A549 (cell line): Measurements from ENCODE around the gene ITGA11. TPM values are rescaled to one million over a fixed set of nuclear protein-coding genes. Genes with fewer than 3 reads are reported as not detected.

Experiments
- ATAC-seq, 2 experiments: fragments of 200-7000 bp in 1 of 2; fragments of >200 bp in 1 of 2; cut with Nextera tagmentation in 1 of 2; cut with Tn5 transposase in 1 of 2; 3 replicates each; pipeline versions ENCODE4 v1.8.0 to v1.9.1; 2018 to 2020; ENCODE audit warnings: mild to moderate bottlenecking in 1 of 2, moderate library complexity in 1 of 2
- CTCF ChIA-PET: fragments of 300-600 bp; sonication (Branson Sonifier 250); formaldehyde crosslinking; extraction: SDS; loops from one replicate; lab custom pipeline; 2021; ENCODE audit warnings: antibody characterized with exemption, inconsistent platforms; lab: Yijun Ruan, JAX
- POLR2A ChIA-PET: fragments of 350-600 bp; formaldehyde crosslinking; extraction: SDS; loops from one replicate; lab custom pipeline; 2021; ENCODE audit warnings: antibody characterized with exemption, inconsistent platforms; lab: Yijun Ruan, JAX
- DNase-seq, 2 experiments: peaks; one replicate each; pipeline versions ENCODE4 v3.0.0 to v3.0.0-alpha.2; 2011 to 2016; ENCODE audit warnings: low read depth in 1 of 2, low spot score in 1 of 2
- FAIRE-seq: peaks from 2 replicates; lab custom pipeline; 2011; peaks lifted over from hg19 to GRCh38; lab: Jason Lieb, UNC
- H3K27ac ChIP-seq, 2 experiments: fragments of >200 bp; sonication (Bioruptor Twin); formaldehyde crosslinking; 3 replicates each; pipeline ENCODE4 v1.5.1; 2016 to 2017
- H3K4me1 ChIP-seq: fragments of >200 bp; sonication (Bioruptor Twin); formaldehyde crosslinking; 3 replicates; pipeline ENCODE4 v1.6.1; 2016
- H3K4me2 ChIP-seq: fragments of >200 bp; sonication (Bioruptor Twin); formaldehyde crosslinking; 3 replicates; pipeline ENCODE4 v1.6.1; 2016
- H3K4me3 ChIP-seq: fragments of >200 bp; sonication (Bioruptor Twin); formaldehyde crosslinking; 3 replicates; pipeline ENCODE4 v1.5.1; 2016
- H3K9me3 ChIP-seq: fragments of >200 bp; sonication (Bioruptor Twin); formaldehyde crosslinking; 3 replicates; pipeline ENCODE4 v1.6.1; 2016
- CTCF ChIP-seq: fragments of >200 bp; sonication (Bioruptor Twin); formaldehyde crosslinking; IDR thresholded peaks from 3 replicates; pipeline ENCODE4 v1.5.1; 2016
- E2F6 ChIP-seq: IDR thresholded peaks from 2 replicates; pipeline ENCODE4 v1.6.1; 2012; ENCODE audit warnings: low read depth, borderline replicate concordance
- EHF ChIP-seq: fragments of 250-450 bp; sonication (Bioruptor Pico); IDR thresholded peaks from 2 replicates; pipeline ENCODE4 v1.5.0; 2020; ENCODE audit warnings: mild to moderate bottlenecking
- EHMT2 ChIP-seq: fragments of 200-600 bp; sonication (generic); IDR thresholded peaks from 2 replicates; pipeline ENCODE4 v1.6.1; 2016; ENCODE audit warnings: antibody characterized with exemption, low read depth, mild to moderate bottlenecking, moderate library complexity
- FOSL2 ChIP-seq, 2 experiments: fragments of 450-650 bp in 1 of 2; fragments of >200 bp in 1 of 2; sonication (Bioruptor Twin) in 1 of 2; formaldehyde crosslinking; IDR thresholded peaks; 2 replicates each; pipeline versions ENCODE4 v1.5.0 to v1.6.1; 2016 to 2020; ENCODE audit warnings: mild to moderate bottlenecking in 1 of 2, moderate library complexity in 1 of 2
- GATA3 ChIP-seq: IDR thresholded peaks from 2 replicates; pipeline ENCODE4 v1.6.1; 2012; ENCODE audit warnings: borderline replicate concordance
- HEYL ChIP-seq: fragments of 250-450 bp; sonication (Bioruptor Pico); IDR thresholded peaks from 2 replicates; pipeline ENCODE4 v1.8.0; 2021; ENCODE audit warnings: mild to moderate bottlenecking, moderate library complexity
- MAFK ChIP-seq: fragments of 450-650 bp; IDR thresholded peaks from 2 replicates; pipeline ENCODE4 v1.6.1; 2014; ENCODE audit not compliant: partially characterized antibody
- NFE2L2 ChIP-seq: fragments of 150-350 bp; conservative IDR thresholded peaks from 2 replicates; pipeline ENCODE4 v1.6.1; 2014; ENCODE audit warnings: low read length
- POLR2AphosphoS2 ChIP-seq: conservative IDR thresholded peaks from 2 replicates; pipeline ENCODE4 v1.6.1; 2012; ENCODE audit warnings: low read length, improper control_type of control experiment, inconsistent platforms
- RAD21 ChIP-seq, 2 experiments: fragments of >200 bp in 1 of 2; sonication (Bioruptor Twin) in 1 of 2; formaldehyde crosslinking in 1 of 2; IDR thresholded peaks in 1 of 2; conservative IDR thresholded peaks in 1 of 2; 2 replicates in 1 of 2; 3 replicates in 1 of 2; pipeline ENCODE4 v1.6.1; 2012 to 2018; ENCODE audit warnings: inconsistent platforms in 1 of 2
- RNF2 ChIP-seq: fragments of 200-600 bp; sonication (generic); IDR thresholded peaks from 2 replicates; pipeline ENCODE4 v1.6.1; 2016; ENCODE audit warnings: low read depth, mild to moderate bottlenecking, antibody characterized with exemption, moderate library complexity, borderline replicate concordance
- SMC3 ChIP-seq: fragments of >200 bp; sonication (Bioruptor Twin); formaldehyde crosslinking; IDR thresholded peaks from 3 replicates; pipeline ENCODE4 v1.6.1; 2018; ENCODE audit warnings: inconsistent platforms
- TFCP2L1 ChIP-seq: fragments of 250-450 bp; sonication (Bioruptor Pico); IDR thresholded peaks from 2 replicates; pipeline ENCODE4 v1.5.0; 2021; ENCODE audit warnings: mild to moderate bottlenecking
- WGBS: methylation state at CpG from one replicate; pipeline ENCODE4 v1.1.6; 2017; ENCODE audit errors: missing lambda C conversion rate; 5-methylcytosine and 5-hydroxymethylcytosine counted together
- polyA plus RNA-seq, 4 experiments: library from polyadenylated mRNA; depleted of rRNA in 3 of 4; stranded (reverse); fragments of >200 nt; fragmentation: RNase III in 1 of 4; extraction: RNeasy Plus Mini Kit Qiagen cat#74134 plus additional on column Dnase treatment in 1 of 4; gene quantifications; 2 replicates in 3 of 4; 3 replicates in 1 of 4; pipeline ENCODE4 v1.2.3, GENCODE V29; 2011 to 2017

The ITGA11 gene
- polyA plus RNA-seq, 2 of the 4 experiments (the other 2 are of a cell fraction), result 8.3 to 17.2 TPM

- Histone ChIP-seq H3K4me2 (peak overlapping the region; percentile 58), H3K4me1 (peaks cover 33% of the 10 kb centered on the region), H3K9me3 (0 out of 3 replicates have a peak, but pooled peaks cover 3% of the 10 kb centered on the region), H3K4me3 (no peak overlapping the region), H3K27ac (peak overlapping the region; percentile 78 to 81)
- 89% methylated on average over 12 of the region's 12 CpGs for WGBS
- ATAC-seq (peak in 1 of 2 experiments; percentile 51; a peak in 3 of 6 replicates), FAIRE-seq (peak; percentile 91), DNase-seq (peak; percentile 68 to 78)
- CTCF ChIA-PET, result interaction anchor here (0.5 to 3.8 kb wide), 22 partner anchors 9 to 542 kb away, joined by 3 to 20 read pairs (median 3); no protein-coding TSS in a partner anchor
- POLR2A ChIA-PET, result interaction anchor here (1.4 kb wide), 1 partner anchor 106 kb away, joined by 4 read pairs; the partner anchor contains the start of gene FEM1B
- no peak for TF ChIP-seq HEYL (CRISPR knock-in tag)
- 0 out of 2 replicates have a peak, but pooled peaks have one; percentile 27 for TF ChIP-seq E2F6
- peak; percentile 63 for TF ChIP-seq MAFK
- TF ChIP-seq RNF2, result no peak
- peak; percentile 66 for TF ChIP-seq CTCF
- peak; percentile 55 for TF ChIP-seq SMC3
- peak; percentile 51 to 70 for TF ChIP-seq RAD21 (conservative IDR thresholded peaks at IDR 0.05 in 1 of 2, IDR thresholded peaks at IDR 0.05 in 1 of 2)
Observed at GRCh38 chr15:68383161-68384074, 48.5 kb downstream of the ITGA11 start.

DNA sequence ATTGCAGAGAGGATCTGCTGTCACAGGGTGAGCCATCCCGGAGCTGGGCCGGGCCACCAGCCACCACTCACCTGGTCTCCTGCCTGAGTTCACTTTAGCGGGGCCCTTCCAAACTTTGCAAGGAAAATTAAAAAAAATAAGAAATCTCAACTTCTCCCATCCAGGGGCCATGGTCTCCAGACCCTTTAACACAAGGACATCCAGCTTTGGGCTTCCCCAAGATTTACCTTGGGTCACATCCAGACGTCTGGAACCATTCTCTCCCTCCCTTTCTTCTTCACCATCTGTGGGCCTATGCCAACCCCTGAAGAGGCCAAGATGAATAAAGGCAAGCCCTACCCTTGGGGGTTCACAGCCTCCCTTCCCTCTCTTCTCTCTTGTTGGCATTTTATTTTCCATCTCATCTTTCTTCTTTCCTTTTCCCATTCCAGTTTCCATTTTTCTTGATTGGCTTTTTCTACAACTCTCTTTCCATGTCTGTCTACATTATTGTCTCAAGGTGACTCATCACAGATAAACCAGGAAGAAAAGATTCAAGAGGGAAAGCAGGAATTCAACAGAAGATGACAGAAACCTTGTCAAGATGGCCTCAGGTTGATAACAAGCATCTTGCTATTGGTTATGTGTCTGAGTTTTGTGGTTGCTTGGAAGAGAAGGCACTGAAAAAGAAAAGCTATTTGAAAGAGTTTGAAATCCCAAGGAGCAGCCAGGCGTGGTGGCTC is 49.5 kb downstream of the ITGA11 start:
- no peak for ATAC-seq
- POLR2A ChIA-PET, result no interaction called here
- TF ChIP-seq POLR2AphosphoS2 (no peak), FOSL2 (IDR thresholded peaks at IDR 0.05) (no peak), FOSL2 (CRISPR knock-in tag; IDR thresholded peaks at IDR 0.05) (peak; percentile 63; the same call in 1 of the 2 replicates)
- CTCF ChIA-PET, result interaction anchor here (0.6 to 3.8 kb wide), 20 partner anchors 8 to 543 kb away, joined by 3 to 20 read pairs (median 4); no protein-coding TSS in a partner anchor
- 84% methylated on average over 5 of the region's 5 CpGs for WGBS
- Histone ChIP-seq H3K9me3 (0 out of 3 replicates have a peak, but pooled peaks cover 3% of the 10 kb centered on the region), H3K4me3 (no peak overlapping the region), H3K4me1 (peaks cover 33% of the 10 kb centered on the region), H3K27ac (peak overlapping the region; percentile 7 to 81; a peak in 5 of 6 replicates), H3K4me2 (0 out of 3 replicates have a peak overlapping the region, but pooled peaks have one; percentile 3)
- DNase-seq, result peak in 1 of 2 experiments; percentile 24
- no peak for FAIRE-seq

GRCh38 chr15:68380456-68380855 is 51.5 kb downstream of the ITGA11 start:
- no peak overlapping the region for H3K27ac ChIP-seq
- FAIRE-seq (no peak), DNase-seq (no peak), ATAC-seq (no peak)
- 0 out of 3 replicates have a peak, but pooled peaks cover 3% of the 10 kb centered on the region for H3K9me3 ChIP-seq
- peaks cover 32% of the 10 kb centered on the region for H3K4me1 ChIP-seq
- no peak overlapping the region for H3K4me3 ChIP-seq
- 92% methylated on average over 5 of the region's 5 CpGs for WGBS
- TF ChIP-seq GATA3 (no peak), TFCP2L1 (CRISPR knock-in tag) (no peak), NFE2L2 (no peak), EHMT2 (no peak), EHF (CRISPR knock-in tag) (no peak)
- H3K4me2 ChIP-seq, result no peak overlapping the region
- ChIA-PET CTCF (interaction anchor here (1.7 to 1.8 kb wide), 2 partner anchors 8 to 73 kb away, joined by 7 read pairs; no protein-coding TSS in a partner anchor), POLR2A (no interaction called here)
